Psoas muscle (tissue), 8 donors: ENCODE measurements around the gene FCMR. TPM values are rescaled to one million over a fixed set of nuclear protein-coding genes. Genes with fewer than 3 reads are reported as not detected.
A peak's percentile ranks its signal among the peaks of the same experiment; 100 is the strongest.

ENCODE experiments used
- ATAC-seq, 4 donors: fragments of 200-7000 bp; cut with Tn5 transposase; one replicate each; pipeline ENCODE4 v1.9.1; 2020; ENCODE audit warnings: moderate library complexity in 3 of 4, mild to moderate bottlenecking in 2 of 4
- DNase-seq, 2 donors: peaks; one replicate each; pipeline ENCODE4 v3.0.0-alpha.2; 2020
- H3K27ac ChIP-seq: fragments of 200-600 bp; one replicate; pipeline ENCODE4 v1.8.0; 2022
- H3K27me3 ChIP-seq, 3 donors: fragments of 200-600 bp in 1 of 3; one replicate each; pipeline versions ENCODE4 v1.6.1 to v1.8.0; 2013 to 2022; ENCODE audit warnings: low read length in 2 of 3, mild to moderate bottlenecking in 2 of 3, moderate library complexity in 1 of 3; ENCODE audit not compliant: insufficient read depth in 3 of 3
- H3K36me3 ChIP-seq, 2 donors: fragments of 200-600 bp in 1 of 2; one replicate each; pipeline versions ENCODE4 v1.6.1 to v1.8.0; 2013 to 2022; ENCODE audit warnings: low read depth in 1 of 2, mild to moderate bottlenecking in 1 of 2, moderate library complexity in 1 of 2; ENCODE audit not compliant: insufficient read depth in 1 of 2
- H3K4me1 ChIP-seq: fragments of 200-600 bp; one replicate; pipeline ENCODE4 v1.8.0; 2022
- H3K4me3 ChIP-seq: fragments of 200-600 bp; one replicate; pipeline ENCODE4 v1.8.0; 2022; ENCODE audit warnings: mild to moderate bottlenecking
- H3K9me3 ChIP-seq: fragments of 200-600 bp; one replicate; pipeline ENCODE4 v1.8.0; 2022
- CTCF ChIP-seq: fragments of 200-600 bp; IDR thresholded peaks from one replicate; pipeline ENCODE4 v1.8.0; 2022; ENCODE audit warnings: antibody characterized with exemption
- WGBS, 3 donors: extraction: QIAGEN DNeasy Blood & Tissue Kit; methylation state at CpG; one replicate each; pipeline versions ENCODE4 v1.1.6 to v1.1.7; 2013; 5-methylcytosine and 5-hydroxymethylcytosine counted together
- intact Hi-C, 2 donors: fragments of 100-400 bp; cut with DNase I; formaldehyde crosslinking; loops; one replicate each; pipeline versions ENCODE4 v1.11.0 to v1.14.2; 2022
- polyA plus RNA-seq, 3 donors: library from polyadenylated mRNA; stranded (reverse); fragments of 200-250 nt; gene quantifications; one replicate each; pipeline ENCODE4 v1.2.3, GENCODE V29; 2013
- total RNA-seq, 4 donors: library from RNA; stranded (reverse); fragmentation: NEBNext Ultra II Directional in 2 of 4; extraction: Animal tissue kit (Norgen Biotek cat#: 25700) in 2 of 4; gene quantifications; one replicate each; pipeline versions ENCODE4 v1.2.1 to v1.2.4, GENCODE V29; 2021 to 2023
- donor health status: healthy with polysubstance abuse.
- donor health status: DM: no; HTN: no; CAD: no; lungs with moderate emphysema.
- donor health status: Bipolar disorder and iron deficiency.
- donor health status: healthy.
- donor health status: DM: yes; HTN: yes; CAD: no.
- donor health status: DM: no; HTN: no; CAD: no.
- donor health status: DM: no; HTN: no; CAD: no.
- donor health status: DM: yes; HTN: yes; CAD: no.

FCMR gene
- total and polyA plus RNA-seq, 7 donors, result 1.0 to 29.5 (median 4.4) TPM

GRCh38 chr1:206939841-206940587 lies 18.3 kb upstream of the FCMR start:
- TF ChIP-seq CTCF, result no peak
- intact Hi-C loops, result no loop called here
- no peak for ATAC-seq
- H3K9me3 ChIP-seq, result no peaks in the 10 kb centered on the region
- no peak for DNase-seq
- no peaks in the 10 kb centered on the region for H3K4me1 ChIP-seq
- peaks cover 0 to 8% (median 0%) of the 10 kb centered on the region in 3 donors for H3K27me3 ChIP-seq
- no peak overlapping the region for H3K27ac ChIP-seq
- H3K4me3 ChIP-seq, result no peak overlapping the region
- no peaks in the 10 kb centered on the region for H3K36me3 ChIP-seq
- 81 to 87% (median 84%) methylated on average over 9 of the region's 9 CpGs for WGBS, 3 donors

- WGBS, 3 donors, result 86% methylated on average over 13 of the region's 13 CpGs
- intact Hi-C loops, result no loop called here
- no peak for TF ChIP-seq CTCF
- no peak overlapping the region for H3K4me3 ChIP-seq
- no peak for ATAC-seq
- H3K27me3 ChIP-seq, result no peaks in the 10 kb centered on the region
- no peaks in the 10 kb centered on the region for H3K9me3 ChIP-seq
- no peaks in the 10 kb centered on the region for H3K36me3 ChIP-seq
- DNase-seq, result no peak
- no peaks in the 10 kb centered on the region for H3K4me1 ChIP-seq
- no peak overlapping the region for H3K27ac ChIP-seq
Measured at GRCh38 chr1:206939131-206939530, 17.4 kb upstream of the FCMR start.

- Histone ChIP-seq H3K27ac (no peak overlapping the region), H3K36me3 (no peaks in the 10 kb centered on the region), H3K4me1 (no peaks in the 10 kb centered on the region), H3K4me3 (no peak overlapping the region), H3K9me3 (no peaks in the 10 kb centered on the region), H3K27me3 (no peaks in the 10 kb centered on the region)
- no peak for DNase-seq
- 87 to 92% (median 88%) methylated on average over 6 of the region's 6 CpGs for WGBS, 3 donors
- intact Hi-C loops, result no loop called here
- no peak for ATAC-seq
- TF ChIP-seq CTCF, result no peak
Measured at GRCh38 chr1:206937425-206937824, 15.7 kb upstream of the FCMR start.

GRCh38 chr1:206935491-206936067 lies 13.8 kb upstream of the FCMR start:
- ATAC-seq (peak in 1 of 4 donors; percentile 44), DNase-seq (no peak)
- WGBS, 3 donors, result 56 to 68% (median 60%) methylated on average over 19 of the region's 19 CpGs

More at GRCh38 chr1:206935491-206936067, 13.8 kb upstream of the FCMR start:
- H3K4me1 ChIP-seq, result no peaks in the 10 kb centered on the region
- no peaks in the 10 kb centered on the region for H3K9me3 ChIP-seq
- intact Hi-C loops, result no loop called here
- no peak overlapping the region for H3K27ac ChIP-seq
- H3K27me3 ChIP-seq, result no peaks in the 10 kb centered on the region
- H3K36me3 ChIP-seq, result no peaks in the 10 kb centered on the region
- peak; percentile 29 for TF ChIP-seq CTCF
- H3K4me3 ChIP-seq, result no peak overlapping the region
